NCI-H2171 (cell line): Measurements from ENCODE around the gene STAT5A.
"Not testable (repeated sequence)": the region's sequence is repeated elsewhere in the genome, so short reads cannot be mapped to it uniquely, and the experiment has no call there.

Source experiments
- DNase-seq: peaks from one replicate; lab custom pipeline; 2025; lab: John Stamatoyannopoulos, UW

The STAT5A gene

DNA sequence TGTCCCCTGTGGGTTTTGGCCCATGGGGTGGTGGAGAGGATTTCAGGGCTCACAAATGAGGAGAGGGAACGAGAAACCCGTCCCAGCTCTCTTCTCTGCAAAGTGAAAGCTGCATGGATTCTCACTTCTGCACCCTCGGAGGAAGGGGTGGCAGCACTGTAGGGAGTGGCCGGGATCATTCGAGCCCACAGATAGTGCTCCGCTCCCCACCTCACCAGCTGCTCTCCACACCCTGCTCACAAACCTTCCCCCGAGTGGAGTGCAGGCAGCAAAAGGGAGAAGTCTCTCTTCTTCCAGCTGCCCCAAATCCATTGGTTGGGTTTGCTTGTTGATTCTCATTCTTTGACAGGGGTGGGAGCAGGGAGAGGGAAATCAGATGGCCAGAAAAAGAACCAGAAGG lies 20.1 kb downstream of the STAT5A start:
- no peak for DNase-seq

DNA sequence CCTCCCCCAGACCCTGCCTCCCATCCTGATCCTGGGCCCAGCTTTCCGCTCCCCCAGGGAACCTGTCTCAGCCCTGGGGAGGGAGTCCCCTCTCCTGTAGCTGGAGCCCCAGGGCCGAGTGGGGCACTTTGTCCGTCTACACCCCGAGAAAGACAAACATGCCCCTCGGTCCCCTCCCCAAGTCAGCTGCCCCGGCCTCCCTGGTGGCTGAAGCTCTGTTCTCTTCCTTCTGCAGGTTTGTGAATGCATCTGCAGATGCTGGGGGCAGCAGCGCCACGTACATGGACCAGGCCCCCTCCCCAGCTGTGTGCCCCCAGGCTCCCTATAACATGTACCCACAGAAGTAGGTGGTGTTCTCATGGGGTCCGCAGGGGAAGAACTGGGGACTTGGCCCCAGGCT lies 20.8 kb downstream of the STAT5A start:
- no peak for DNase-seq

DNA sequence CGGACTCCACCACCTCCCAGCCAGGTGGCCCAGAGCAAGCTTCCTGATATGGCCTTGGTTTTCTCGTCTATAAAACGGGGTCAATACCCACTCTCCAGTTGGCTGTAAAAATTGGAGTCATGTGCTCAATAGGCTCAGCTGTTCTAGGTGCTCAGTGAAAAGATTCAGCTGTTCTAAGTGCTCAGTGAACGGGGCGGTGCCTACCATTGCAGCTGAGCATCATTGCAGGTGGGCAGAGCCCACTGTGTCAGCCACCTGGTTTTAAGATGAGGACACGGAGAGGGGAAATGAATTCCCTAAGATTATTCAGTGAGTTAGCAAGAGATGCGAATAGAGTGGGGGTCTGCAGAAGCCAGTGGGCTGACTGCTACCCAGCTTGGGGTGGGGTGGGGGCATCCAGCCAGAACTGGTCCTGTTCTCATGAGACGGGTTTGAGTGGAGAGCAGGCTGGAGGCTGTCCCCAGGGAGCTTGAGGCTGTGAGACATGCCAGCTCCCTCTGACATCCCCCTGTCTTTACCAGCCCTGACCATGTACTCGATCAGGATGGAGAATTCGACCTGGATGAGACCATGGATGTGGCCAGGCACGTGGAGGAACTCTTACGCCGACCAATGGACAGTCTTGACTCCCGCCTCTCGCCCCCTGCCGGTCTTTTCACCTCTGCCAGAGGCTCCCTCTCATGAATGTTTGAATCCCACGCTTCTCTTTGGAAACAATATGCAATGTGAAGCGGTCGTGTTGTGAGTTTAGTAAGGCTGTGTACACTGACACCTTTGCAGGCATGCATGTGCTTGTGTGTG lies 21.9 kb downstream of the STAT5A start:
- no peak for DNase-seq

DNA sequence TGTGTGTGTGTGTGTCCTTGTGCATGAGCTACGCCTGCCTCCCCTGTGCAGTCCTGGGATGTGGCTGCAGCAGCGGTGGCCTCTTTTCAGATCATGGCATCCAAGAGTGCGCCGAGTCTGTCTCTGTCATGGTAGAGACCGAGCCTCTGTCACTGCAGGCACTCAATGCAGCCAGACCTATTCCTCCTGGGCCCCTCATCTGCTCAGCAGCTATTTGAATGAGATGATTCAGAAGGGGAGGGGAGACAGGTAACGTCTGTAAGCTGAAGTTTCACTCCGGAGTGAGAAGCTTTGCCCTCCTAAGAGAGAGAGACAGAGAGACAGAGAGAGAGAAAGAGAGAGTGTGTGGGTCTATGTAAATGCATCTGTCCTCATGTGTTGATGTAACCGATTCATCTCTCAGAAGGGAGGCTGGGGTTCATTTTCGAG lies 22.5 kb downstream of the STAT5A start:
- DNase-seq, result no peak

DNA sequence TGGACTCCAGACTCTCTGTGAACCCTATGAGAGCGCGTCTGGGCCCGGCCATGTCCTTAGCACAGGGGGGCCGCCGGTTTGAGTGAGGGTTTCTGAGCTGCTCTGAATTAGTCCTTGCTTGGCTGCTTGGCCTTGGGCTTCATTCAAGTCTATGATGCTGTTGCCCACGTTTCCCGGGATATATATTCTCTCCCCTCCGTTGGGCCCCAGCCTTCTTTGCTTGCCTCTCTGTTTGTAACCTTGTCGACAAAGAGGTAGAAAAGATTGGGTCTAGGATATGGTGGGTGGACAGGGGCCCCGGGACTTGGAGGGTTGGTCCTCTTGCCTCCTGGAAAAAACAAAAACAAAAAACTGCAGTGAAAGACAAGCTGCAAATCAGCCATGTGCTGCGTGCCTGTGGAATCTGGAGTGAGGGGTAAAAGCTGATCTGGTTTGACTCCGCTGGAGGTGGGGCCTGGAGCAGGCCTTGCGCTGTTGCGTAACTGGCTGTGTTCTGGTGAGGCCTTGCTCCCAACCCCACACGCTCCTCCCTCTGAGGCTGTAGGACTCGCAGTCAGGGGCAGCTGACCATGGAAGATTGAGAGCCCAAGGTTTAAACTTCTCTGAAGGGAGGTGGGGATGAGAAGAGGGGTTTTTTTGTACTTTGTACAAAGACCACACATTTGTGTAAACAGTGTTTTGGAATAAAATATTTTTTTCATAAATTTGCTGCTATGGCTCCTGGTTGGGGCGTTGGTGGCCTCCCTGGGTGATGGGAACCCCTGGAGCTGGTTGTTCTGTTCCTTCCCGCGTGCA lies 23.1 kb downstream of the STAT5A start:
- peak; percentile 35 for DNase-seq

DNA sequence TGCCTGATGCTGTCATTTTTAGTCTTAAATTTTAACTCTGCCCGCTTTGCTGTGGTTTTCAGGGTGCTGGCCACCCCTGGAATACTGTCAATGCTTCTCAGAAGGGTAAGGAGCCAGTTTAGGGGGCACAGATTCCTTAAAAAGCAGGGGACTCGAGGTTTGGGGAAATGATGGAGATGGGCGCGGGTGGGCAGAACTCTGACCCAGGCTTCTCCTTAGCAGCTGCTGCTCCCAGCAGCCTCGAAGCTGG lies 23.7 kb downstream of the STAT5A start:
- DNase-seq, result no peak

DNA sequence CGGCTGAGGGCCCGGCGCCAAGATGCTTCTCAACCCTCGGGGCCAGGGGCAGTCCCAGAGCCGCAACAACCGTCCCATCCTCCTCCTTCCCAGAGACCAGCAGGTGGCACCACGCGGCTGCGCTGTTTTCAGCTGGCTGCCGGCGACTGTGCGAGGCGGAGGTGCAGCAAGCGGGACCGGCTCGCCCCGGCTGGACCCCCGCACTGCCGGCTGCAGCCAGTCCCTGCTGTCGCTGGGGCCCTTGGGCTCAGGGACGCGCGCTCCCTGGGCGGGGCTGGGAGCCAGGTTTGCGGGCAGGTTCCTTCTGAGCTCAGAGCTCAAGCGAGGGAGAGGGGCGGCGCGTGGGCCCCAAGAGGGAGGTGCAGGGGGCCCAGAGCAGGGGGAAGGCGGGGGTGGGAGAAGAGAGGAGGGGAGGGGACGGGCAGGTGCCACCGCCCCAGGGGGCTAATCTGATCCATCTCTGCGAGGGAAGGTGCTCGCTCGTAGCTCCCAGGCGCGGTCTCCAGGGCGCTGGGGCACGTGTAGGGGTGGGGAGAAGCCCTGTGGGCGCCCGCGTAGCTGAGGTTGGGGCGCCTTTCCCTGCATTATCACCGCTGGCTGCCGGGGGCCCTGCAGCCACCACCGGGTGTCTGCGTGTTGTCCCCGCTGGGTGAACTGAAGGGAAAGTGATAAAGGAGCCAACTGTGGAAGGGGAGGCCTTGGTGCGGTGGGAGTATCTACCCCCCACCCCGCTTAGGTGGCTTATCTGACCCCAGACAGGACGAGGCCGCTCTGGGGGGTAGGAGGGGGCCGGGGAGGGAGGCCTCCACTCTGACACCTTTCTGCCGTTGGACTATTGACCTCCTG lies 24.2 kb downstream of the STAT5A start:
- peak; percentile 95 for DNase-seq

DNA sequence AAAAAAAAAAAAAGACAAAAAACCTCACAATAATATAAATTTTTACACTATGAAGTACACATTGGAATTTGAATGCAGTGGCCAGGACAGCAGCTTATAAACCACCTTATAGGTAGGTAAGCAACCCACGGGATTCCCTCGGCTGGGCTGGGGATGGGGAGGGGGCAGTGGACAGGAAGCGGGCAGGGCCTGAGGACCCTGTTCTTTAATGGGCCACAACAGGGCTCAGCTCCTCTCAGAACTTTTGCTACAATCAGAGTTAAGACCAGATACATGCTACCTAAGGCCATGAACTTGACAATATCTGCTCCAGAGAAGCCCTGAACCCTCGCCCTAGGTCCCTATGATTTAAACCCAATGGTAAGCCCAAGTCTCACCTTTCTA lies 25.1 kb downstream of the STAT5A start:
- DNase-seq, result no peak

DNA sequence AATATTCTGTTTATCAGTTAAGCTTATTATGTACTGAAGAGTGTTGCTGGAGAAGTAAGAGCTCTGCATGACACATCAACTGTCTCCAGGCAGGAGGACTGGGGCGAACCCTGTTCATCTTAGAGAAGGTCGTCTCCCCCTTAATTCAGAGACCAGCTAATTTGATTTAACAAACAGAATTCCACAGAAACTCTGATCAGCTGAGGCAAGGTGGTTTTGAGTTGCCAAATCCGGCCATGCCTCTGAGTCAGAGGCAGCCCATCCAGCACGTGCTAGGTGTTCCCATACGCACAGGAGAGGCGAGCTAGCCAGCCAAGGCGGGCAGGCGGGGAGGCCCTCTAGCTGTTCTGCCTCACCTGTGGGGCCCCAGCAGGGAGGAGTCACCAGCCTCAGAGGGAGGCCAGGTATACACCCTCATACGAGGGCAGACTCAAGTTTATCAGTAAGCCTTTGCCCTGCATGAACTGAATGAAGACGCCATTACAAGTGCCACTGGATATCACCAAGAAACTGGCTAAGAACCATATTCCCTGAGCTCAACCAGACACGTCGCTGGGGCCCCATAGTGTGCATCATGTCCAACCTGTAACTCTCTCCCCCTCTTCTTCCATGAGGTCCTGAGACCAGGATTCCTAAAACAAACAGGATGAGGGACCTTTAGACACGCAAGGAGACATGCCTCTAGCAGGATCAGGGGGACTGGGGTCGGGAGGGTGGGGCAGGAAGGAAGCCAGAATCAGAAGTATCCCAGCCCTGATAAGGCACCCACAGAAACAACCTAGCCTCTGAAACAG lies 25.7 kb downstream of the STAT5A start:
- no peak for DNase-seq

DNA sequence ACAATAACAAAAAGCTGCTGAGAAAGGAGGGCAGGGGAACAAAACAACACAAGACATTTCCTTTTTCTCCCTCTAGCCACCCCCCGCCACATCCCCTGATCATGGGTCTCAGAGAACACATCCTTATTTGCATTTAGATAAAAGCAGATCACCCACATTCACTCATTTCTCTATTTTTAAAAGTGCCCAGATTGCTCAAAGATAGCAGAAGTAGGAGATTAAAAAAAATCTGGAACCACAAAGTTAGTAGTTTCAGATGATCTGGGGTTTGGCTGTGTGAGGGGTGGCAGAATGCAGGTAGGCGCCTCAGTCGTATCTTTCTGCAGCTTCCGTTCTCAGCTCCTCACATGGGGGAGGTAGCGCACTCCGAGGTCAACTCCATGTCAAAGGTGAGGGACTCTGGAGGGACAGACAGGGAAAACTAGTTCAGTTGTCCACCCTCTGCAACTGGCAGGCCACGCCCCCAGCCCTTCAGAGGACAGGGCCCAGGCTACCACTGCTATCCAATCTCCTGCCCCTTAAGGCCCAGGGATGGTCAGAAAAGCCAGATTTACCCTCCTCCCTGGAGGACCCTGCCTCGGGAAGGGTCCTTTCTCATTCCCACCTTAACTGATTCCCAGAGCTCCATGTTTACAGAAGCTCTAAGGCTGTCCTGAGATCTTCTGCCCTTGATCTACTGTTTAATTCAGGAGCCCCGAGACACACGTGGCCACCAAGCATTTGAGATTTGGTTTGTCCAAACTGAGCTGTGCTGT lies 27.3 kb downstream of the STAT5A start:
- DNase-seq, result no peak

DNA sequence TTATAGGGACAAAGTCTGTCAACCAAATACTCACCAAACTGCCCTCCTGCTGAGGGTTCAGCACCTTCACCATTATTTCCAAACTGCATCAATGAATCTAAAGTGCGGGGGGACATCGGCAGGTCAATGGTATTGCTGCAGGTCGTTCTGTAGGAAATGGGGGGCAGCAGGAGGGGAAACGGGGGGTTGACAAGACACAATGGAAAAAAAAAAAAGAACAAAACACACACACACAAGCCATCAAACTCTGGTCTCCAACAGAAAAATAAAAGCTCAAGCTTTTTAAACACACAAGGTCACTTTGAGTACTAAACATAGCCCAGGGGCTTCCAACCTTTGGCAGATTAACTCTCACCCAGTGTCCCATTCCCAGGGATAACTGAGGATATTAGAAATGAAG lies 28.5 kb downstream of the STAT5A start:
- no peak for DNase-seq

DNA sequence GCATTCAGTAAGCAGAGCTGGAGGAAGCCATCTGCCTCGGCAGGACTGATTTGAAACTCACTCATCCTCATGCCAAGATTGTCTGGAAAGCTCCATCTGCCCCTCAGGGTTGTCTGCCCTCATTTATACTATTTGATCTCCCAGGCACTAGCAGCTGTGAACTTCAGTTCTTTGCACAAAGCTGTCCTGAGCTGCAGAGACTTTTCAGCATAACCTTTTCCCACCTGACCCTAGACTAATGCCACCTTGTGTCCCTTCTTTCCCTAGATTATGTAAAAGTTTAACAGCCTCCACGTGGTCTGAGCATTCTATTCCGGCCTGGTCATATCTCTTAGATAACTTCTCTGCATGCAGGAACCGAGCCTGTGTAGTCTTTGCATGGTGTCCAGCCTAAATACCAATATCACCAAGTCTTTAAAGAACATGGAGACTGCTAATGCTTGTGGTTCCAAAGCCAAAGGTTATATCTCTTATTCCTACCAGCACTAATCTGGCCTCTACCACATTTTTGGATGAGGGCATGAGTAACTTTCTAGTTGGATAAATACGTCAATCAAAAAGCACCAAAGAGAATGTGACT lies 29.1 kb downstream of the STAT5A start:
- DNase-seq, result peak; percentile 30

DNA sequence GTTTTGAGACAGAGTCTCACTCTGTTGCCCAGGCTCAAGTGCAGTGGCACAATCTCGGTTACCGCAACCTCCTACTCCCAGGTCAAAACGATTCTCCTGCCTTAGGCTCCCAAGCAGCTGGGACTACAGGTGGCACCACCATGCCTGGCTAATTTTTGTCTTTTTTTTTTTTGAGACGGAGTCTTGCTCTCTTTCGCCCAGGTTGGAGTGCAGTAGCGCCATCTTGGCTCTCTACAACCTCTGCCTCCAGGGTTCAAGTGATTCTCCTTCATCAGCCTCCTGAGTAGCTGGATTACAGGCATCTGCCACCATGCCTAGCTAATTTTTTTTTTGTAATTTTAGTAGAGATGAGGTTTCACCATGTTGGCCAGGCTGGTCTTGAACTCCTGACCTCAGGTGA lies 29.7 kb downstream of the STAT5A start:
- not testable (repeated sequence) for DNase-seq

DNA sequence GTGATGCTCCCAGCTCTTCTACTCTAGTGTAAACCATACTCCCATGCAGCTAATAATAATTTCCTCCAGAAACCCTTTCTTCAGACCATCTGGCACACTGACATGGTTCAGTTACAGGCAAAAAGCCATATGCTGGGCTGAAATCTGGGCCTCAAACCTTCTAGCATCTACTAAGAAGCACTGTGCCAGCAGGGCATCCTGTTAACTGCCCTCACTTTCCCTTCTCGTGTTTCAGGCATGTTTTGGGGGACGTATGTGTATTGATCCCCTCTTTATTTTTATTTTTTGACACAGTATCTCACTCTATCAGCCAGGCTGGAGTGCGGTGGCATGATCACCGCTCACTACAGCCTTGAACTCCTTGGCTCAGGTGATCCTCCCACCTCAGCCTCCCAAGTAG lies 33.3 kb downstream of the STAT5A start:
- peak; percentile 87 for DNase-seq

DNA sequence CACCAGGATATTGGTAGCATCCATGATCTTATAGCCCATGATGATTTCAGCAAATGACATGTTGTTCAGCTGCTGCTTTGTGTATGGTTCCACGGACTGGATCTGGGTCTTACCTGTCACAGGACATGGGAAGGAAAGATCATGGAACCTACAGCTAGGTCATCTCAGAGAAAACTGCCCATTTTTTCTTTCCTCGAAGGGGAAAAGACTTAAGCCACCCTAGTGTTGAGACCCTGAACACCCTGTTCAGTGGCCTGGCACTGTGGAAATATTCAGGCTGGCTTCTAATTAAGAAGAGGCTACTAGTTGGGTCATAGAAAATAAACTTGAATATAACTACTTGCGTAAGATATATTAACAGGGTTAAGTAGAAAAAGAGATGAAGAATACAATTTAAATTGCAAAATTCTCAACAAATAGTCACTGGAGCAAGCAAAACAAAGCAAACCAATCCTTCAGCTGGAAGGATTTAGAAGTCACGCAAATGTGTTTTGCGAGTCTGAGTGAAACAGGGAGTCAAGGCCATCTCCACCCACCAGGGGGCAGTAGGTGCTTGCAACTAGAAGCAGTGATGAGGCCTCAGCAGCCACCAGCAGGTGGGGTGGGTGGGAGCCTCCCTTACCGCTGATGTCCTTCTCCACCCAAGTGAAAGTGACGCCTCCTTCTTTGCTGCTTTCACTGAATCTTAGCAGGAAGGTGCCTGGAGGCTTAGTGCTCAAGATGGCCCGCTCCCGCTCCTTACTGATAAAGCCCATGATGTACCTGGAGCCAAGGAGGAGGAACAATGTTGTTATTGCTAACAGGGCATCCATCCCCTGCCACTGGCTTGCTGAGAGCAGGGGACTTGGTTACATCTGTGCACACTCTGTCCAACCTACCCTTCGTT lies 34.3 kb downstream of the STAT5A start:
- peak; percentile 87 for DNase-seq

DNA sequence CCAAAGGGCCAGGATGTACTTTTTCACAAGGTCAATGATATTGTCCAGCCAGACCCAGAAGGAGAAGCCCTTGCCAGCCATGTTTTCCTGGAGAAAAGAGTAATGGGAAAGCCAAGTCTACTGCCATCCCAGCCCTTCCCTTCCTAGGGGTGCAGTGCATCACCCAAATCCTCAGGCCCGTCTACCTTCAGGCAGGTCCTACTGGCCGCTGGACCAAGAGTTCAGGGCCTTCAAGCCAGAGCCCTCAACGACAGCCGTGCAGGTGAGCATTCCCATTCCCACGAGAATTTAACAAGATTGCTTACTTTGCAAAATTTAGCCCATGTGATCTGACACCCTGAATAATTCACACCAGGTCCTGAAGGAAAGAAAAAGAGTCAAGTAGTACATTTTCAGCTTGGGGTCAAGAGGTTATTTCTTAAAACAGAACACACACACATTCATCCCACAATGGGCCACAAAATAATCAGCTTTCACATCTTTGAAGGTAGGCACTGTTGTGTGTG lies 35.0 kb downstream of the STAT5A start:
- no peak for DNase-seq

DNA sequence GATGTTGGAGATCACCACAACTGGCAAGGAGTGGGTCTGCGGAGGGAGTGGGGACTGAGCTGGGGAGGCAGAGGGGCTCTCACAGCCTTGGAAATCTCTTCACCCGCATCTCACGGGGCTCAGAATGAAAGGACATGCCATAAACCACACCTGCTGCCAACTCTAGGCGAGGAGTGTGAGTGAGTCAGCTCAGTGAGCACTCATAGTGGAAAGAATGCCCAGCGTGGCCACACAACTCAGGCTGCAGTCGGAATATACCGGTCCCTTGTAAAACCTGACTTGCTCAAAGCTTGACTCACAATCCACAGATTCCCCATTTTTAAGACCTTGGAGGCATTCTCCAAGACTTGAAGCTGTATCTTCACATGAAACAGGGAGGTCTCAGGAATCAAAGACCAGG lies 36.7 kb downstream of the STAT5A start:
- DNase-seq, result no peak

DNA sequence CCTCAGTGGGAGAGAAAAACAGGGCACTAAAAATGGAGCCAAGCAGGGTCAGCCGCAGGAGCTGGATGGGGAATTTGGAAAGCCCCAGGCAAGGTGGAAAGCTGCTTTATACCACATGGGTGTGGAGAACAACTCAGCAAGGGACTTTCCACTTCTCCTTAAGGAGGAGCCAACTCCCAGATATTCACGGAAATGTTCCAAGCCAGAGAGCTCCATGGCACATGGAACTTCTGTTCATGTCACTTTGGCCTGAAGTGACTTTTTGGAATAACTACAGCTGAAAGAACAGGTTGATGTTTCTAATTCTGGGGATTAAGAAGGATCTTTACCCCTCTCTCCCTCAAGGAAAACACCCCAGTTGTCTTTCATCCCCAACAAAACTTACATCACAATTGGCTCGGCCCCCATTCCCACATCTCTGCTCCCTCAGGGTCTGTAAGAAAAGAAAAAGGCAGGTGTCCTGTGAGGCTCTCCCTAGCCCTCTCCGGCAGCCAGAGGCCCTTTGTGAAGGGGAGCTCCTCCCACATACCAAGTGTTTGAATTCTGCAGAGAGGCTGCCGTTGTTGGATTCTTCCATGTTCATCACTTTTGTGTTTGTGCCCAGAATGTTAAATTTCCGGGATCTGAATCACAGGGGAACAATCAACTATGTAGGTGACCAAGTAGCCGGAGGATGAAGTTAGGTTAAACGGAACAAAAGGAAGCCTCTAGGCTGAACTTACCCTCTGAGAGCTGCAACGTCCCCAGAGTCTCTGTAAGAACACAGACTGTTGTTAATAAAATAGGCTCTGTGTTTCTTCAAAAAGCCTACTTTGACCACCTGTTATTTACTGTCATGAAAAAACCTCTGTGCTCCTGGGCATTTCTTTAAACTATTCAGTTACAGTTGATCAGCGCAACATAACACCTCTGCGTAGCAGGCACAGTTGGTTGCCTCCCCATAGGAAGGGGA lies 41.0 kb downstream of the STAT5A start:
- peak; percentile 57 for DNase-seq
